BJ (cell line): ENCODE data around the gene BCAR1. TPM values are rescaled to one million over a fixed set of nuclear protein-coding genes. Genes with fewer than 3 reads are reported as not detected.

Source experiments
- CTCF ChIA-PET: fragments of 350-600 bp; formaldehyde crosslinking; extraction: SDS; loops from one replicate; lab custom pipeline; 2021; ENCODE audit warnings: antibody characterized with exemption, inconsistent platforms; lab: Yijun Ruan, JAX
- POLR2A ChIA-PET: fragments of 300-600 bp; sonication (Branson Sonifier 250); formaldehyde crosslinking; extraction: SDS; loops from one replicate; lab custom pipeline; 2021; ENCODE audit warnings: antibody characterized with exemption; lab: Charles Lee
- DNase-seq: peaks from one replicate; pipeline ENCODE4 v3.0.0-alpha.2; 2011; ENCODE audit warnings: low read depth
- H3K27me3 ChIP-seq: 2 replicates; pipeline ENCODE4 v1.6.0; 2011; ENCODE audit warnings: low read length; ENCODE audit not compliant: control insufficient read depth, insufficient read depth
- H3K36me3 ChIP-seq: 2 replicates; pipeline ENCODE4 v1.5.1; 2011; ENCODE audit warnings: low read length; ENCODE audit not compliant: control insufficient read depth, insufficient read depth
- H3K4me3 ChIP-seq: 2 replicates; pipeline ENCODE4 v1.5.1; 2011; ENCODE audit warnings: low read depth, mild to moderate bottlenecking, control low read depth, low read length
- CTCF ChIP-seq: IDR thresholded peaks from 2 replicates; pipeline ENCODE4 v1.5.1; 2011; ENCODE audit warnings: low read depth, mild to moderate bottlenecking, control low read depth, inconsistent platforms, low read length, moderate library complexity; ENCODE audit not compliant: insufficient read depth
- polyA plus RNA-seq: library from polyadenylated mRNA; depleted of rRNA; stranded (reverse); fragments of >200 nt; gene quantifications from 2 replicates; pipeline ENCODE4 v1.2.3, GENCODE V29; 2011

BCAR1 gene
- polyA plus RNA-seq, 1 experiment: 57.3 TPM

GRCh38 chr16:75219838-75220237 lies 31.6 kb downstream of the BCAR1 start:
- Histone ChIP-seq H3K27me3 (no peaks in the 10 kb centered on the region), H3K36me3 (no peaks in the 10 kb centered on the region), H3K4me3 (no peak overlapping the region)
- no peak for TF ChIP-seq CTCF
- no peak for DNase-seq
- ChIA-PET POLR2A (no interaction called here), CTCF (interaction anchor here (0.6 to 2.5 kb wide), 3 partner anchors 17 to 59 kb away, joined by 3 to 16 read pairs (median 7); no protein-coding TSS in a partner anchor)

GRCh38 chr16:75219088-75219487 lies 32.3 kb downstream of the BCAR1 start:
- POLR2A ChIA-PET: no interaction called here
- TF ChIP-seq CTCF: no peak
- DNase-seq: no peak
- Histone ChIP-seq H3K4me3 (no peak overlapping the region), H3K36me3 (no peaks in the 10 kb centered on the region), H3K27me3 (no peaks in the 10 kb centered on the region)
- CTCF ChIA-PET: interaction anchor here (2.5 kb wide), 1 partner anchor 20 kb away, joined by 16 read pairs; no protein-coding TSS in a partner anchor

DNA sequence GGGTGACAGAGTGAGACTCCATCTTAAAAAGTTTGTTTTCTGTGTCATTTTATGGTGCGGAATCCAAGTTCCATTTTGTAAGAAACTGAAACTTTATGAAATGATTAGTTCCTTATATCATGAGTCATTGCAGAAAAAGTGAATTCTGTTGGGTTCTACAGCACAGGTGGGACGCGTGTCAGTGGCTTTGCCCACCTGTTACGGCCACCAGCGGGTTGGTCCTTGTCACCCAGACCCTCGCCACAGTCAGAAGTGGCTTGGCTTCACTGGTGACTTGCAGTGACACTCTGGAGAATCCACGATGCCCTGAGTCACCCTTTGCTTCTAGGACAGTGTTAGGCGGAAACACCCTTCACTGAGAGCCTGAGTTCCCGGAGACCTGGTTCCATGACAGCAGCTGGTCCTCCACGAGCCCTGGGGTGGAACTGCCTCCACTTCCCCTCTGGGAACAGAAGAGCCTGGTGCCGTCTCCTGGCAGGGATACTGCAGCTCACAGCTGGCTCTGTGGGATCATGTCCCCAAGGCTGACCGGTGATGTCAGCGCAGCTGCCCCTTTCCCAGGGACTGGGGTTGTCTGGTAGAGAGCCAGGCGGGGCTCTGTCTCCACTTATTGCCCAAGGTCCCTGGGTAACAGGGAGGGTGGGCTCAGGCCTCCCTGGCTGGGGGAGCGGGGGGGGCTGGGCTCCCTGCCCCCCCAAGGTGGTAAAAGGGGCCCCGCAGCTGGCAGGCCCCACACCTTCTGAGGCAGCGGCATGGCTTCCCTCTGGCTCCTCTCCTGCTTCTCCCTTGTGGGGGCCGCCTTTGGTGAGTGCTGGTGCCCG lies 33.0 kb downstream of the BCAR1 start, which contains the start of gene CTRB1:
CTRB1 (plus strand) TSS at position 733 of the 821 bp plus-strand sequence; CDS start at position 753, 20 bp downstream.
- no peak for DNase-seq
- CTCF ChIA-PET: interaction anchor here (0.8 to 2.5 kb wide), 4 partner anchors 19 to 183 kb away, joined by 3 to 16 read pairs (median 3); no protein-coding TSS in a partner anchor
- Histone ChIP-seq H3K36me3 (no peaks in the 10 kb centered on the region), H3K27me3 (no peaks in the 10 kb centered on the region), H3K4me3 (no peak within 1 kb of the TSS)
- POLR2A ChIA-PET: no interaction called here
- TF ChIP-seq CTCF: no peak

- no peak for DNase-seq
- Histone ChIP-seq H3K36me3 (no peaks in the 10 kb centered on the region), H3K27me3 (no peaks in the 10 kb centered on the region), H3K4me3 (no peak overlapping the region)
- no peak for TF ChIP-seq CTCF
- POLR2A ChIA-PET: no interaction called here
- CTCF ChIA-PET: interaction anchor here (0.8 to 1.0 kb wide), 3 partner anchors 18 to 184 kb away, joined by 3 read pairs; no protein-coding TSS in a partner anchor
These were observed 34.0 kb downstream of the BCAR1 start for GRCh38 chr16:75217389-75217851.

GRCh38 chr16:75216576-75216975 lies 34.8 kb downstream of the BCAR1 start:
- TF ChIP-seq CTCF: no peak
- ChIA-PET POLR2A (no interaction called here), CTCF (interaction anchor here (1.2 to 2.0 kb wide), 2 partner anchors 17 kb away, joined by 3 to 5 read pairs; no protein-coding TSS in a partner anchor)
- no peaks in the 10 kb centered on the region for H3K36me3 ChIP-seq
- no peak overlapping the region for H3K4me3 ChIP-seq
- no peaks in the 10 kb centered on the region for H3K27me3 ChIP-seq
- no peak for DNase-seq
